Cardiac fibroblast (primary cell): Measurements from ENCODE around the gene TMSB15A.
"Not testable (repeated sequence)": the region's sequence is repeated elsewhere in the genome, so short reads cannot be mapped to it uniquely, and the experiment has no call there.

Source experiments
- DNase-seq, 2 donors: peaks; one replicate each; pipeline versions ENCODE4 v3.0.0 to v3.0.0-alpha.2; 2010; ENCODE audit warnings: low read depth in 2 of 2
- H3K4me3 ChIP-seq, 2 donors: replicated peaks in 1 of 2; 1 replicate in 1 of 2; 2 replicates in 1 of 2; pipeline ENCODE4 v1.5.1; 2011; ENCODE audit warnings: low read depth in 2 of 2, low read length in 2 of 2, mild to moderate bottlenecking in 2 of 2, moderate library complexity in 1 of 2
- CTCF ChIP-seq: IDR thresholded peaks from one replicate; pipeline ENCODE4 v1.5.1; 2011; ENCODE audit warnings: low read depth, mild to moderate bottlenecking, low read length, inconsistent platforms

Gene TMSB15A

DNA sequence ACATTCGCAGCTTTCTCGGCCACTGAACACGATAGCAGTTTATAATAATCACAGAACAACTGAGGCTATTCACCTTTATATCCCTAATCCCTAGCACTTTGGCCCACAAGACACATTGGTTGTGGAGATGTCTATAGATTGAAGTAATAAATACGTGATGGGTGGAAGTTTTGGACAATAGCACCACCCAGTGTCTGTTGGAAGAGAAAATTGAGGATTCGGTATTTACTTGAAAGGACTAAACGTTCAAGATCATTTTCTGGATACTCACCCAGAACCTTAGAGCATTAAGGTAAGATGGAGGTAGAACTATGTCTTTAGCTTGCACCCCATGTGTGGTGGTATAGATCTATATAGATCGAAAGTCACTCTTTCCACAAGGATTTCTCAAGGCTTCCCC, 787 bp upstream of the TMSB15A start:
- peak; percentile 3 to 5 for DNase-seq
- no peak for TF ChIP-seq CTCF
- no peak overlapping the region for H3K4me3 ChIP-seq

DNA sequence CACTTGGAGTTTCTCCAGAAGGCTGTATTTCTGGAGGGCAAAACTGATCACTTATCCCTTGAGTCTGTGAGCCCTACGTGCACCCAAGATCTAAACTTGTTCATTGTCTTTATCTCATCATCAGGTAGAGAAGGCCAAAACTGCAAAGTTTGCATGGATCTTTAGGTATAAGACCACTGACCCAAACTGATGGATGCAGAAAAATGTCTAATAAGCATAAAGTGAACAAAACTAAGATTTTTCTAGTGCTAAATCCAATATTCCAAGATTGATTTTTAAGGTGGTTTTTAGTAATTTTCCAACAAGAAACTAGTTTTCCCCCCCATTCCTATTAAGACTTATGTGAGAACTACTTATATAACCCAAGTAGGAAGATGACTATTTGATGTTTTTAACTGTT, 2.0 kb downstream of the TMSB15A start:
- no peak for TF ChIP-seq CTCF
- no peak overlapping the region for H3K4me3 ChIP-seq
- no peak for DNase-seq

DNA sequence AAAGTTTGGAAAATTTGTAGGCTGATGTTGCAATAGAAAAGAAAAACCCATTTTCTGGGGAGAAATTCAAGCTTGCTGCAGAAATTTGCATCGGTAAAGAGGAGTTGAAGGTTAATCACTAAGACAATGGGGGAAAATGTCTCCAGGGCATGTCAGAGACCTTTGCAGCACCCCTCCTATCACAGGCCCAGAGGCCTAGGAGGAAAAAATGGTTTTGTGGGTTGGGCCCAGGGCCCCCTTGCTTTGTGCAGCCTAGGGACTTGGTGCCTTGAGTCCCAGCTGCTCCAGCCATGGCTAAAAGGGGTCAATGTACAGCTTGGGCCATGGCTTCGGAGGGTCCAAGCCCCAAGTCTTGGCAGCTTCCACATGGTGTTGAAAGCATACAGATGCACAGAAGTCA, 17.8 kb downstream of the TMSB15A start:
- TF ChIP-seq CTCF, result no peak
- no peak for DNase-seq
- no peak overlapping the region for H3K4me3 ChIP-seq

DNA sequence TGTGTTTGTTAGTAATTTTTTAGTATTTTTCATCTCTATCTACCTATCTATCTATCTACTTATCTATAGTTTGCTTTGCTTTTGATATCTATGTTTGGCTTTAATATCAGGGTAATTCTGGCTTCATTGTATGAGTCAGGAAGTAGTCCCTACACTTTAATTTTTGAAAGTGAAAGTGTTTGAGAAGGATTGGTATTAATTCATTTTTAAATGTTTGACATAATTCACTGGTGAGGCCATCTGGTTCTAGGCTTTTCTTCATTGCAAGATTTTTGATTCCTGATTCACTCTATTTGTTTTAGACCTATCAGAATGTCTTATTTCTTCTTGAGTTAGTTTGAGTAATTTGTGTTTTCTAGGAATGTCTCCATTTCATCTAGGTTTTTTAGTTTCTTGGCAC, 24.8 kb downstream of the TMSB15A start:
- peak in 1 of 2 donors; percentile 16 for DNase-seq
- TF ChIP-seq CTCF, result no peak
- no peak overlapping the region for H3K4me3 ChIP-seq

- not testable (repeated sequence) for H3K4me3 ChIP-seq, DNase-seq
These were observed 37.8 kb downstream of the TMSB15A start for GRCh38 chrX:102478765-102479164.

- H3K4me3 ChIP-seq, DNase-seq: not testable (repeated sequence)
These were observed 44.7 kb downstream of the TMSB15A start, which contains the start of gene TCP11X2 for GRCh38 chrX:102471762-102472220. Gene TCP11X2 (minus strand): TSS chrX:102471812.

DNA sequence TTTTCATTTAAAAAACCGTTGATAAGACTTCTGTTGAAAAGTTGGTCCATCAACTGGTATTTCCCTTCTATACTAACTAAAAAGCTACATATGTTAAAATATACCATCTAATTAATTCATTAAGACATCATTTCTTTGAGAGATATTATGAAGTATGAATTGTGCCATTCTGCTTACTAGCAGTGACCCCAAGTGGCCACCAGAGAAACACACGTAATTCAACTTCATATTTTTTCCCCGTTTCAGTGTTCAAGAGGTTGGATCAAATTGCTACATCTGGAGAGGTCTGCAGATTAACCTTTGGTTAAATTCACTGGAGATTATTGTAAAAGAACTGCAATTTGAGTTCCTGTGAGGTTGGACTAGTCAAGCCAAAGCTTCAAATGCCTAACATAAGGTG, 46.3 kb downstream of the TMSB15A start:
- not testable (repeated sequence) for DNase-seq, H3K4me3 ChIP-seq
